ENCODE measurements around the gene SAMD1.
A peak's percentile ranks its signal among the peaks of the same experiment; 100 is the strongest.

SAMD1 gene

DNA sequence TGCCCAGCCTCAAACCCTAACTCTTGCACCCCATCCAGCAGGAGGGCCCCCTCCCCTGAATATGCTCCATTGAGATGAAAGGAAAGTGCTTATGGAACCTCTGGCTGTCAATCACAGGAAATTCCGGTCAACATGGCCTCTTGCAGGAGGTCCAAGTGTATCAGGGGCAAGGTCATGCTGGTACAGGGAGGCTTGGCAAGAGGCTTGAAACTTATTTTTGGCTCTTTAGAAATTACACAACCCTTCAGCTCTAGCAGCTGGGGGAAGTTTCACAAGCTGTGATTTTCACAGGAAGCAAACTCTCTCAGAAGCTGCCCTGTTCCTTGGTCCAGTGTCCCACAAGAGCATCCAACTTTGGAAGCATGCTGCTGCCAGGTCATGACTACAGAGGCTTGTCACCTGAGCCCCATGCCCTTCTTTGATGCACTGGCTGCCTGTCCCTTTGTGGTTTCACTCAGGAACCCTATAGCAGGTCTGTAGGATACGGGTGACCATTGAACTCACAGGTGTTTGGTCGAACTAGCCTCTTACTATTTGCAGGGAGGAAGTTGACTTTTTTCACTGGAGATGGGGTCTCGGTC lies 37.5 kb upstream of the SAMD1 start:
- Histone ChIP-seq H3K79me2 (ENCODE audit: low read length) (peaks cover 18% of the 10 kb centered on the region), H3K9ac (ENCODE audit: low read length) (peak overlapping the region; percentile 8; the same call in 1 of the 2 replicates), H2AFZ (ENCODE audit: low read length) (no peak overlapping the region), H3K4me3 (ENCODE audit: low read length) (no peak overlapping the region), H4K20me1 (ENCODE audit: insufficient read depth, low read length) (no peaks in the 10 kb centered on the region), H3F3A (ENCODE audit: insufficient read depth, low read length) (peaks cover 16% of the 10 kb centered on the region), H3K4me2 (ENCODE audit: low read depth, low read length) (peak overlapping the region; percentile 26), H3K9me3 (replicated peaks; ENCODE audit: insufficient read depth, low read length) (no peaks in the 10 kb centered on the region), H3K36me3 (replicated peaks; ENCODE audit: insufficient read depth, low read length) (no peaks in the 10 kb centered on the region), H3K27ac (ENCODE audit: low read length) (peak overlapping the region; percentile 64; the same call in 1 of the 2 replicates), H3K4me1 (ENCODE audit: low read length) (peaks cover 21% of the 10 kb centered on the region), H3K9me2 (replicated peaks; ENCODE audit: insufficient read depth, low read length) (no peaks in the 10 kb centered on the region), H3K27me3 (replicated peaks; ENCODE audit: insufficient read depth, low read length) (no peaks in the 10 kb centered on the region)
- TF ChIP-seq, protein P1, sequence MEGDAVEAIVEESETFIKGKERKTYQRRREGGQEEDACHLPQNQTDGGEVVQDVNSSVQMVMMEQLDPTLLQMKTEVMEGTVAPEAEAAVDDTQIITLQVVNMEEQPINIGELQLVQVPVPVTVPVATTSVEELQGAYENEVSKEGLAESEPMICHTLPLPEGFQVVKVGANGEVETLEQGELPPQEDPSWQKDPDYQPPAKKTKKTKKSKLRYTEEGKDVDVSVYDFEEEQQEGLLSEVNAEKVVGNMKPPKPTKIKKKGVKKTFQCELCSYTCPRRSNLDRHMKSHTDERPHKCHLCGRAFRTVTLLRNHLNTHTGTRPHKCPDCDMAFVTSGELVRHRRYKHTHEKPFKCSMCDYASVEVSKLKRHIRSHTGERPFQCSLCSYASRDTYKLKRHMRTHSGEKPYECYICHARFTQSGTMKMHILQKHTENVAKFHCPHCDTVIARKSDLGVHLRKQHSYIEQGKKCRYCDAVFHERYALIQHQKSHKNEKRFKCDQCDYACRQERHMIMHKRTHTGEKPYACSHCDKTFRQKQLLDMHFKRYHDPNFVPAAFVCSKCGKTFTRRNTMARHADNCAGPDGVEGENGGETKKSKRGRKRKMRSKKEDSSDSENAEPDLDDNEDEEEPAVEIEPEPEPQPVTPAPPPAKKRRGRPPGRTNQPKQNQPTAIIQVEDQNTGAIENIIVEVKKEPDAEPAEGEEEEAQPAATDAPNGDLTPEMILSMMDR (IDR thresholded peaks at IDR 0.05; ENCODE audit: low read length) = no peak
- no peak for TF ChIP-seq EZH2phosphoT487 (IDR thresholded peaks at IDR 0.05; ENCODE audit: low read length)
- TF ChIP-seq EZH2 (optimal IDR thresholded peaks at IDR 0.05; ENCODE audit: low read depth, low read length) = no peak
- peak; percentile 75 for DNase-seq

GRCh38 chr19:14127176-14127575 lies 36.6 kb upstream of the SAMD1 start:
- Histone ChIP-seq H3K36me3 (replicated peaks; ENCODE audit: insufficient read depth, low read length) (no peaks in the 10 kb centered on the region), H3K27me3 (replicated peaks; ENCODE audit: insufficient read depth, low read length) (no peaks in the 10 kb centered on the region), H3K9ac (ENCODE audit: low read length) (no peak overlapping the region), H3K4me1 (ENCODE audit: low read length) (peaks cover 21% of the 10 kb centered on the region), H2AFZ (ENCODE audit: low read length) (no peak overlapping the region), H3F3A (ENCODE audit: insufficient read depth, low read length) (peaks cover 16% of the 10 kb centered on the region), H4K20me1 (ENCODE audit: insufficient read depth, low read length) (no peaks in the 10 kb centered on the region), H3K79me2 (ENCODE audit: low read length) (peaks cover 13% of the 10 kb centered on the region), H3K4me3 (ENCODE audit: low read length) (no peak overlapping the region), H3K4me2 (ENCODE audit: low read depth, low read length) (no peak overlapping the region), H3K9me3 (replicated peaks; ENCODE audit: insufficient read depth, low read length) (no peaks in the 10 kb centered on the region), H3K27ac (ENCODE audit: low read length) (no peak overlapping the region), H3K9me2 (replicated peaks; ENCODE audit: insufficient read depth, low read length) (no peaks in the 10 kb centered on the region)
- no peak for DNase-seq
- TF ChIP-seq EZH2phosphoT487 (IDR thresholded peaks at IDR 0.05; ENCODE audit: low read length) (no peak), EZH2 (optimal IDR thresholded peaks at IDR 0.05; ENCODE audit: low read depth, low read length) (no peak)
- TF ChIP-seq, protein P1 (IDR thresholded peaks at IDR 0.05; ENCODE audit: low read length) = no peak

- TF ChIP-seq, protein P1 (IDR thresholded peaks at IDR 0.05; ENCODE audit: low read length) = no peak
- no peak for TF ChIP-seq EZH2 (optimal IDR thresholded peaks at IDR 0.05; ENCODE audit: low read depth, low read length)
- TF ChIP-seq EZH2phosphoT487 (IDR thresholded peaks at IDR 0.05; ENCODE audit: low read length) = no peak
- Histone ChIP-seq H2AFZ (ENCODE audit: low read length) (no peak overlapping the region), H3K9ac (ENCODE audit: low read length) (no peak overlapping the region), H3K36me3 (replicated peaks; ENCODE audit: insufficient read depth, low read length) (no peaks in the 10 kb centered on the region), H3K27ac (ENCODE audit: low read length) (no peak overlapping the region), H3F3A (ENCODE audit: insufficient read depth, low read length) (peaks cover 23% of the 10 kb centered on the region), H3K9me2 (replicated peaks; ENCODE audit: insufficient read depth, low read length) (no peaks in the 10 kb centered on the region), H3K9me3 (replicated peaks; ENCODE audit: insufficient read depth, low read length) (no peaks in the 10 kb centered on the region), H4K20me1 (ENCODE audit: insufficient read depth, low read length) (no peaks in the 10 kb centered on the region), H3K4me2 (ENCODE audit: low read depth, low read length) (no peak overlapping the region), H3K4me1 (ENCODE audit: low read length) (peaks cover 13% of the 10 kb centered on the region), H3K4me3 (ENCODE audit: low read length) (no peak overlapping the region), H3K79me2 (ENCODE audit: low read length) (peaks cover 7% of the 10 kb centered on the region), H3K27me3 (replicated peaks; ENCODE audit: insufficient read depth, low read length) (no peaks in the 10 kb centered on the region)
- no peak for DNase-seq
Measured at GRCh38 chr19:14122924-14123323, 32.4 kb upstream of the SAMD1 start.

Data from MM.1S (cell line).